Mammary epithelial cell (primary cell): Measurements from ENCODE around the gene CALHM6.

ENCODE experiments used
- EZH2 ChIP-seq: IDR thresholded peaks from 2 replicates; pipeline ENCODE4 v1.6.1; 2012; ENCODE audit warnings: low read length, inconsistent platforms, borderline replicate concordance
- TF ChIP-seq, protein P1 (sequence below), 2 donors: IDR thresholded peaks in 1 of 2; conservative IDR thresholded peaks in 1 of 2; 2 replicates each; pipeline ENCODE4 v1.5.1; 2011 to 2012; ENCODE audit warnings: inconsistent platforms in 2 of 2, low read length in 2 of 2, mild to moderate bottlenecking in 2 of 2, control low read depth in 1 of 2, low read depth in 1 of 2; ENCODE audit not compliant: insufficient read depth in 1 of 2; ENCODE audit errors: extremely low read depth in 1 of 2

DNA sequence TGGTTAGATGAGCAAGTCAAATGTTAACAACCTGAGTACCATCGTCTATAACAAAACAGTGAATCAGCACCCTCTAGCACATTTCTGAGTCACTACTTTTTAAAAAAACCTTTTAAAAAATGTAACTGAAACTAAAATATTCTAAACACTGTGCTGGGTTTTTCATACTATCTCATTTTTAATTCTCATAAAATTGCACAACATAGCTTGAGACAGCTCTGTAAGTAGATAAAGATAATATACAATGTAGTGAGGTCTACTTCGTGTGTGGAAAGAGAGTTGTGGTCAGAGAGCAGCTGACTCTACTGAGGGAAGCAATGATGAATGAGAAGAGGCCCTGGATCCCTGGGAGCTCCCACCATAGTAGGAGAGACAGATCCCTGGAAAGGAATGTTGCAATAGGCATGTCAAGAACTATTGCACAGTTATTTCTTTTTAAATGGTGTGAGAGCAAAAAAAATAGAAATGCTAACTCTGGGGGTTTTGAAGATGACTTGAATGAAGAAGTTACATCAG lies 13.6 kb upstream of the CALHM6 start:
- TF ChIP-seq, protein P1, sequence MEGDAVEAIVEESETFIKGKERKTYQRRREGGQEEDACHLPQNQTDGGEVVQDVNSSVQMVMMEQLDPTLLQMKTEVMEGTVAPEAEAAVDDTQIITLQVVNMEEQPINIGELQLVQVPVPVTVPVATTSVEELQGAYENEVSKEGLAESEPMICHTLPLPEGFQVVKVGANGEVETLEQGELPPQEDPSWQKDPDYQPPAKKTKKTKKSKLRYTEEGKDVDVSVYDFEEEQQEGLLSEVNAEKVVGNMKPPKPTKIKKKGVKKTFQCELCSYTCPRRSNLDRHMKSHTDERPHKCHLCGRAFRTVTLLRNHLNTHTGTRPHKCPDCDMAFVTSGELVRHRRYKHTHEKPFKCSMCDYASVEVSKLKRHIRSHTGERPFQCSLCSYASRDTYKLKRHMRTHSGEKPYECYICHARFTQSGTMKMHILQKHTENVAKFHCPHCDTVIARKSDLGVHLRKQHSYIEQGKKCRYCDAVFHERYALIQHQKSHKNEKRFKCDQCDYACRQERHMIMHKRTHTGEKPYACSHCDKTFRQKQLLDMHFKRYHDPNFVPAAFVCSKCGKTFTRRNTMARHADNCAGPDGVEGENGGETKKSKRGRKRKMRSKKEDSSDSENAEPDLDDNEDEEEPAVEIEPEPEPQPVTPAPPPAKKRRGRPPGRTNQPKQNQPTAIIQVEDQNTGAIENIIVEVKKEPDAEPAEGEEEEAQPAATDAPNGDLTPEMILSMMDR (conservative IDR thresholded peaks at IDR 0.05 in 1 of 2, IDR thresholded peaks at IDR 0.05 in 1 of 2; ENCODE audit: extremely low read depth in 1 of 2, insufficient read depth in 1 of 2, low read depth in 1 of 2, low read length in 2 of 2), result no peak
- TF ChIP-seq EZH2, result no peak
